ENCODE measurements around the gene TTC7B. TPM values are rescaled to one million over a fixed set of nuclear protein-coding genes. Genes with fewer than 3 reads are reported as not detected.

Gene TTC7B
- total and polyA plus RNA-seq, 2 experiments from 2014 or later = 7.9 to 28.6 TPM

- TF ChIP-seq ZNF462 (CRISPR knock-in tag; IDR thresholded peaks at IDR 0.05) (no peak), CTCF (conservative IDR thresholded peaks at IDR 0.05; ENCODE audit: low read depth in 2 of 2) (no peak), STAT1 (IDR thresholded peaks at IDR 0.05; ENCODE audit: unreplicated experiment) (no peak)
These were observed 305.0 kb downstream of the TTC7B start (continued) for GRCh38 chr14:90511252-90511651.

GRCh38 chr14:90510159-90510558 is 306.1 kb downstream of the TTC7B start:
- H4K20me1 ChIP-seq (replicated peaks; ENCODE audit: insufficient read depth) = no peaks in the 10 kb centered on the region
- no peaks in the 10 kb centered on the region for H3K36me3 ChIP-seq (ENCODE audit: insufficient read depth)
- no peaks in the 10 kb centered on the region for H3K9me3 Mint-ChIP-seq
- no peaks in the 10 kb centered on the region for H3K36me3 Mint-ChIP-seq (ENCODE audit: low read depth)
- peak; percentile 72 for ATAC-seq
- no peak overlapping the region for H3K4me3 ChIP-seq
- peaks cover 18% of the 10 kb centered on the region for H3K27me3 Mint-ChIP-seq (ENCODE audit: insufficient read depth, low read depth, poor library complexity)
- no peaks in the 10 kb centered on the region for H3K27me3 ChIP-seq (ENCODE audit: insufficient read depth)
- peaks cover 44% of the 10 kb centered on the region for H3K4me1 Mint-ChIP-seq
- peak overlapping the region; percentile 88 for H2AFZ ChIP-seq
- peaks cover 13% of the 10 kb centered on the region for H3K4me1 ChIP-seq (ENCODE audit: insufficient read depth)
- no peaks in the 10 kb centered on the region for H3K79me2 ChIP-seq (replicated peaks; ENCODE audit: insufficient read depth)
- H3K4me2 ChIP-seq = peak overlapping the region; percentile 29; the same call in 1 of the 2 replicates
- no peaks in the 10 kb centered on the region for H3K9me2 ChIP-seq (ENCODE audit: insufficient read depth)
- no peak overlapping the region for H3K27ac Mint-ChIP-seq
- DNase-seq (ENCODE audit: low spot score) = peak; percentile 57
- no peak overlapping the region; the same call in 2 of the 3 replicates for H3K4me3 Mint-ChIP-seq
- H3K27ac ChIP-seq (ENCODE audit: low read depth) = no peak overlapping the region
- H3F3A ChIP-seq (replicated peaks; ENCODE audit: low read depth) = no peaks in the 10 kb centered on the region
- TF ChIP-seq JUNB (IDR thresholded peaks at IDR 0.05; ENCODE audit: unreplicated experiment) (no peak), STAT1 (IDR thresholded peaks at IDR 0.05; ENCODE audit: unreplicated experiment) (no peak), ZNF331 (CRISPR knock-in tag; IDR thresholded peaks at IDR 0.05; ENCODE audit: low read depth) (no peak), REST (IDR thresholded peaks at IDR 0.05; ENCODE audit: unreplicated experiment) (no peak), POLR2AphosphoS5 (IDR thresholded peaks at IDR 0.05; ENCODE audit: low read depth) (no peak), ZNF114 (CRISPR knock-in tag; IDR thresholded peaks at IDR 0.05) (no peak), CTCF (conservative IDR thresholded peaks at IDR 0.05; ENCODE audit: low read depth in 2 of 2) (no peak), EZH2phosphoT487 (IDR thresholded peaks at IDR 0.05; ENCODE audit: unreplicated experiment) (no peak)

All from GM23338 (cell line).